ENCODE results near the gene ABCC1.

DNA sequence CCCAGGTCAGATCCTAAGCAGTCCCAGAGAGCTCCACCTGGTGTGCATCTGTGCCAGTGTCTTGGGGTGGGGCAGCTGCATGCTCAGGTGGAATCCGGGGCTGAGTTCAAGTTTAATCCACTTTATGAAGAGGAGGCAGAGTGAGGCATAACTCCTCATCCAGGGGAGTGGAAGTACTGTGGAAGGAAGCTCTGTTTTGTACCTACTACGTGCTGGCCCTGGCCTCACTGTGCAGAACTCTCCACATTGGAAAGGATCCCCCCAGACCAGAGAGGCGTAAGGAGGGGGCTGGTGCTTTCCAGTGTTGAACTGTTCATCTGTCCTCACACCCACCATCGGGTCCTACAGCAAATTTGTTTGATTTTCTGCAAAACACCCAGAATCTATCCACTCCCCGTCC, 195.9 kb downstream of the ABCC1 start:
- TF ChIP-seq, protein P1, sequence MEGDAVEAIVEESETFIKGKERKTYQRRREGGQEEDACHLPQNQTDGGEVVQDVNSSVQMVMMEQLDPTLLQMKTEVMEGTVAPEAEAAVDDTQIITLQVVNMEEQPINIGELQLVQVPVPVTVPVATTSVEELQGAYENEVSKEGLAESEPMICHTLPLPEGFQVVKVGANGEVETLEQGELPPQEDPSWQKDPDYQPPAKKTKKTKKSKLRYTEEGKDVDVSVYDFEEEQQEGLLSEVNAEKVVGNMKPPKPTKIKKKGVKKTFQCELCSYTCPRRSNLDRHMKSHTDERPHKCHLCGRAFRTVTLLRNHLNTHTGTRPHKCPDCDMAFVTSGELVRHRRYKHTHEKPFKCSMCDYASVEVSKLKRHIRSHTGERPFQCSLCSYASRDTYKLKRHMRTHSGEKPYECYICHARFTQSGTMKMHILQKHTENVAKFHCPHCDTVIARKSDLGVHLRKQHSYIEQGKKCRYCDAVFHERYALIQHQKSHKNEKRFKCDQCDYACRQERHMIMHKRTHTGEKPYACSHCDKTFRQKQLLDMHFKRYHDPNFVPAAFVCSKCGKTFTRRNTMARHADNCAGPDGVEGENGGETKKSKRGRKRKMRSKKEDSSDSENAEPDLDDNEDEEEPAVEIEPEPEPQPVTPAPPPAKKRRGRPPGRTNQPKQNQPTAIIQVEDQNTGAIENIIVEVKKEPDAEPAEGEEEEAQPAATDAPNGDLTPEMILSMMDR (IDR thresholded peaks at IDR 0.05): no peak
- TF ChIP-seq, protein P2, sequence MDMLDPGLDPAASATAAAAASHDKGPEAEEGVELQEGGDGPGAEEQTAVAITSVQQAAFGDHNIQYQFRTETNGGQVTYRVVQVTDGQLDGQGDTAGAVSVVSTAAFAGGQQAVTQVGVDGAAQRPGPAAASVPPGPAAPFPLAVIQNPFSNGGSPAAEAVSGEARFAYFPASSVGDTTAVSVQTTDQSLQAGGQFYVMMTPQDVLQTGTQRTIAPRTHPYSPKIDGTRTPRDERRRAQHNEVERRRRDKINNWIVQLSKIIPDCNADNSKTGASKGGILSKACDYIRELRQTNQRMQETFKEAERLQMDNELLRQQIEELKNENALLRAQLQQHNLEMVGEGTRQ (IDR thresholded peaks at IDR 0.05; ENCODE audit: borderline replicate concordance, low read depth, low read length): no peak
- TF ChIP-seq GATA2 (CRISPR knock-in tag; IDR thresholded peaks at IDR 0.05): no peak
- no peak for TF ChIP-seq YY1 (IDR thresholded peaks at IDR 0.05; ENCODE audit: low read depth)
- TF ChIP-seq TEAD4 (IDR thresholded peaks at IDR 0.05; ENCODE audit: borderline replicate concordance, insufficient read depth): no peak
- TF ChIP-seq RXRA (IDR thresholded peaks at IDR 0.05; ENCODE audit: borderline replicate concordance, low read depth): no peak
- no peak for TF ChIP-seq POLR2AphosphoS5 (IDR thresholded peaks at IDR 0.05; ENCODE audit: low read depth, low read length)
- no peak for TF ChIP-seq FOXM1 (IDR thresholded peaks at IDR 0.05; ENCODE audit: low read depth)
- TF ChIP-seq NRF1 (IDR thresholded peaks at IDR 0.05; ENCODE audit: low read depth, low read length): no peak
- no peak for TF ChIP-seq EZH2phosphoT487 (IDR thresholded peaks at IDR 0.05; ENCODE audit: borderline replicate concordance, low read depth)
- no peak for TF ChIP-seq CHD2 (IDR thresholded peaks at IDR 0.05; ENCODE audit: low read length, partially characterized antibody)
- TF ChIP-seq, protein P3, sequence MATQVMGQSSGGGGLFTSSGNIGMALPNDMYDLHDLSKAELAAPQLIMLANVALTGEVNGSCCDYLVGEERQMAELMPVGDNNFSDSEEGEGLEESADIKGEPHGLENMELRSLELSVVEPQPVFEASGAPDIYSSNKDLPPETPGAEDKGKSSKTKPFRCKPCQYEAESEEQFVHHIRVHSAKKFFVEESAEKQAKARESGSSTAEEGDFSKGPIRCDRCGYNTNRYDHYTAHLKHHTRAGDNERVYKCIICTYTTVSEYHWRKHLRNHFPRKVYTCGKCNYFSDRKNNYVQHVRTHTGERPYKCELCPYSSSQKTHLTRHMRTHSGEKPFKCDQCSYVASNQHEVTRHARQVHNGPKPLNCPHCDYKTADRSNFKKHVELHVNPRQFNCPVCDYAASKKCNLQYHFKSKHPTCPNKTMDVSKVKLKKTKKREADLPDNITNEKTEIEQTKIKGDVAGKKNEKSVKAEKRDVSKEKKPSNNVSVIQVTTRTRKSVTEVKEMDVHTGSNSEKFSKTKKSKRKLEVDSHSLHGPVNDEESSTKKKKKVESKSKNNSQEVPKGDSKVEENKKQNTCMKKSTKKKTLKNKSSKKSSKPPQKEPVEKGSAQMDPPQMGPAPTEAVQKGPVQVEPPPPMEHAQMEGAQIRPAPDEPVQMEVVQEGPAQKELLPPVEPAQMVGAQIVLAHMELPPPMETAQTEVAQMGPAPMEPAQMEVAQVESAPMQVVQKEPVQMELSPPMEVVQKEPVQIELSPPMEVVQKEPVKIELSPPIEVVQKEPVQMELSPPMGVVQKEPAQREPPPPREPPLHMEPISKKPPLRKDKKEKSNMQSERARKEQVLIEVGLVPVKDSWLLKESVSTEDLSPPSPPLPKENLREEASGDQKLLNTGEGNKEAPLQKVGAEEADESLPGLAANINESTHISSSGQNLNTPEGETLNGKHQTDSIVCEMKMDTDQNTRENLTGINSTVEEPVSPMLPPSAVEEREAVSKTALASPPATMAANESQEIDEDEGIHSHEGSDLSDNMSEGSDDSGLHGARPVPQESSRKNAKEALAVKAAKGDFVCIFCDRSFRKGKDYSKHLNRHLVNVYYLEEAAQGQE (IDR thresholded peaks at IDR 0.05; ENCODE audit: low read depth, low read length): no peak

Data from SK-N-SH (cell line).